AG04450 (cell line): ENCODE data around the gene TES. TPM values are rescaled to one million over a fixed set of nuclear protein-coding genes. Genes with fewer than 3 reads are reported as not detected.

Experiments used
- CTCF ChIA-PET: fragments of 300-600, 350-600 bp; formaldehyde crosslinking; extraction: SDS; loops from one replicate; lab custom pipeline; 2022; ENCODE audit warnings: antibody characterized with exemption, inconsistent platforms; lab: Charles Lee
- POLR2A ChIA-PET: fragments of 350-600 bp; formaldehyde crosslinking; extraction: SDS; loops from one replicate; lab custom pipeline; 2021; ENCODE audit warnings: antibody characterized with exemption, inconsistent platforms; lab: Yijun Ruan, JAX
- DNase-seq: peaks from one replicate; pipeline ENCODE4 v3.0.0-alpha.2; 2011; ENCODE audit warnings: low read depth, low spot score
- H3K27ac ChIP-seq: one replicate; pipeline ENCODE4 v1.5.1; 2012; ENCODE audit warnings: low read depth, low read length, control low read depth
- H3K27me3 ChIP-seq: one replicate; pipeline ENCODE4 v1.6.0; 2012; ENCODE audit warnings: low read length; ENCODE audit not compliant: control insufficient read depth, insufficient read depth
- H3K4me3 ChIP-seq: 2 replicates; pipeline ENCODE4 v1.5.1; 2011; ENCODE audit warnings: mild to moderate bottlenecking, low read depth, low read length, control low read depth
- H3K9me3 ChIP-seq: 2 replicates; pipeline ENCODE4 v1.5.1; 2012; ENCODE audit warnings: low read length; ENCODE audit not compliant: control insufficient read depth, insufficient read depth
- polyA plus RNA-seq: library from polyadenylated mRNA; depleted of rRNA; stranded (reverse); fragments of >200 nt; gene quantifications from 2 replicates; pipeline ENCODE4 v1.2.3, GENCODE V29; 2011; rRNA removed
- TF ChIP-seq, protein P1 (sequence below): IDR thresholded peaks from 2 replicates; pipeline ENCODE4 v1.5.1; 2011; ENCODE audit warnings: low read depth, low read length, control low read depth, inconsistent platforms

Gene TES
- polyA plus RNA-seq, 1 experiment, result 152 TPM

- no peak overlapping the region for H3K27ac ChIP-seq
- CTCF ChIA-PET, result interaction anchor here (1.0 kb wide), 1 partner anchor 285 kb away, joined by 6 read pairs; no protein-coding TSS in a partner anchor
- TF ChIP-seq, protein P1, sequence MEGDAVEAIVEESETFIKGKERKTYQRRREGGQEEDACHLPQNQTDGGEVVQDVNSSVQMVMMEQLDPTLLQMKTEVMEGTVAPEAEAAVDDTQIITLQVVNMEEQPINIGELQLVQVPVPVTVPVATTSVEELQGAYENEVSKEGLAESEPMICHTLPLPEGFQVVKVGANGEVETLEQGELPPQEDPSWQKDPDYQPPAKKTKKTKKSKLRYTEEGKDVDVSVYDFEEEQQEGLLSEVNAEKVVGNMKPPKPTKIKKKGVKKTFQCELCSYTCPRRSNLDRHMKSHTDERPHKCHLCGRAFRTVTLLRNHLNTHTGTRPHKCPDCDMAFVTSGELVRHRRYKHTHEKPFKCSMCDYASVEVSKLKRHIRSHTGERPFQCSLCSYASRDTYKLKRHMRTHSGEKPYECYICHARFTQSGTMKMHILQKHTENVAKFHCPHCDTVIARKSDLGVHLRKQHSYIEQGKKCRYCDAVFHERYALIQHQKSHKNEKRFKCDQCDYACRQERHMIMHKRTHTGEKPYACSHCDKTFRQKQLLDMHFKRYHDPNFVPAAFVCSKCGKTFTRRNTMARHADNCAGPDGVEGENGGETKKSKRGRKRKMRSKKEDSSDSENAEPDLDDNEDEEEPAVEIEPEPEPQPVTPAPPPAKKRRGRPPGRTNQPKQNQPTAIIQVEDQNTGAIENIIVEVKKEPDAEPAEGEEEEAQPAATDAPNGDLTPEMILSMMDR, result no peak
- no peaks in the 10 kb centered on the region for H3K27me3 ChIP-seq
- H3K4me3 ChIP-seq, result no peak overlapping the region
- no peaks in the 10 kb centered on the region for H3K9me3 ChIP-seq
- no peak for DNase-seq
- POLR2A ChIA-PET, result no interaction called here
These were observed 96.2 kb downstream of the TES start for GRCh38 chr7:116306409-116307048.

- POLR2A ChIA-PET, result no interaction called here
- H3K9me3 ChIP-seq, result no peaks in the 10 kb centered on the region
- H3K4me3 ChIP-seq, result no peak overlapping the region
- H3K27ac ChIP-seq, result no peak overlapping the region
- no peaks in the 10 kb centered on the region for H3K27me3 ChIP-seq
- no peak for DNase-seq
- TF ChIP-seq, protein P1, result no peak
- CTCF ChIA-PET, result interaction anchor here (1.1 kb wide), 1 partner anchor 22 kb away, joined by 3 read pairs; no protein-coding TSS in a partner anchor
These were observed 96.9 kb downstream of the TES start for GRCh38 chr7:116307253-116307652.

Other genes with a start within 250 kb of the TES start
- 0.01 and 0.10 TPM in 2 replicates for gene TFEC, start 179.8 kb upstream of the TES start, polyA plus RNA-seq